B cell (primary cell): ENCODE results near the gene ADGRB2.

Experiments used
- CTCF ChIP-seq: fragments of 200-600 bp; IDR thresholded peaks from one replicate; pipeline ENCODE4 v1.8.0; 2022; ENCODE audit warnings: antibody characterized with exemption, mild to moderate bottlenecking
- EZH2 ChIP-seq: IDR thresholded peaks from 2 replicates; pipeline ENCODE4 v1.6.1; 2012; ENCODE audit warnings: borderline replicate concordance, low read depth, mild to moderate bottlenecking, moderate library complexity, low read length; ENCODE audit not compliant: insufficient read depth, poor library complexity, severe bottlenecking

- TF ChIP-seq CTCF (no peak), EZH2 (no peak)
These were observed 11.9 kb downstream of the ADGRB2 start for GRCh38 chr1:31752258-31752657.
